Measurements from ENCODE around the gene RHOF. TPM values are rescaled to one million over a fixed set of nuclear protein-coding genes. Genes with fewer than 3 reads are reported as not detected.
A peak's percentile ranks its signal among the peaks of the same experiment; 100 is the strongest.

Gene RHOF, protein sequence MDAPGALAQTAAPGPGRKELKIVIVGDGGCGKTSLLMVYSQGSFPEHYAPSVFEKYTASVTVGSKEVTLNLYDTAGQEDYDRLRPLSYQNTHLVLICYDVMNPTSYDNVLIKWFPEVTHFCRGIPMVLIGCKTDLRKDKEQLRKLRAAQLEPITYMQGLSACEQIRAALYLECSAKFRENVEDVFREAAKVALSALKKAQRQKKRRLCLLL
- total RNA-seq: 5.6 and 6.8 TPM in 2 replicates
- polyA plus RNA-seq: 2.3 and 4.8 TPM in 2 replicates
- polyA plus RNA-seq (2012): 4.2 and 8.9 TPM in 2 replicates
- polyA minus RNA-seq (ENCODE audit: low replicate concordance): 4.7 and 8.5 TPM in 2 replicates

GRCh38 chr12:121793440-121793837 lies at the start of gene RHOF:
Gene RHOF (minus strand): TSS chr12:121793688. CDS start chr12:121793633, 55 bp downstream.
- peak within 1 kb of the TSS; percentile 46 for H3K9ac ChIP-seq (ENCODE audit: insufficient read depth, low read length)
- H2AFZ ChIP-seq (ENCODE audit: low read length): peak within 1 kb of the TSS; percentile 69
- peaks cover 34% of the 10 kb centered on the region for H3K4me1 ChIP-seq (ENCODE audit: control insufficient read depth, extremely low read depth, insufficient read depth, low read length)
- no peaks in the 10 kb centered on the region for H3K9me3 ChIP-seq (ENCODE audit: control insufficient read depth, insufficient read depth, low read depth, low read length)
- peak within 1 kb of the TSS; percentile 48 to 64 (median 62) for H3K4me3 ChIP-seq (replicated peaks in 1 of 4; ENCODE audit: control extremely low read depth in 1 of 4, insufficient read depth in 1 of 4, low read depth in 3 of 4, low read length in 4 of 4)
- H3K27me3 ChIP-seq (ENCODE audit: control insufficient read depth, insufficient read depth, low read length): no peaks in the 10 kb centered on the region
- H3K27ac ChIP-seq (ENCODE audit: insufficient read depth, low read length): peak within 1 kb of the TSS; percentile 90
- H3K4me2 ChIP-seq (ENCODE audit: extremely low read depth, insufficient read depth, low read length): peak within 1 kb of the TSS; percentile 97
- peaks cover 10% of the 10 kb centered on the region for H3K36me3 ChIP-seq (ENCODE audit: control insufficient read depth, insufficient read depth, low read length)
- H4K20me1 ChIP-seq (ENCODE audit: control insufficient read depth, extremely low read depth, insufficient read depth, low read length): no peaks in the 10 kb centered on the region
- no peak for DNase-seq (ENCODE audit: low read depth in 2 of 2)
- TF ChIP-seq EZH2 (IDR thresholded peaks at IDR 0.05; ENCODE audit: low read length, missing control alignments): no peak
- TF ChIP-seq, protein P1, sequence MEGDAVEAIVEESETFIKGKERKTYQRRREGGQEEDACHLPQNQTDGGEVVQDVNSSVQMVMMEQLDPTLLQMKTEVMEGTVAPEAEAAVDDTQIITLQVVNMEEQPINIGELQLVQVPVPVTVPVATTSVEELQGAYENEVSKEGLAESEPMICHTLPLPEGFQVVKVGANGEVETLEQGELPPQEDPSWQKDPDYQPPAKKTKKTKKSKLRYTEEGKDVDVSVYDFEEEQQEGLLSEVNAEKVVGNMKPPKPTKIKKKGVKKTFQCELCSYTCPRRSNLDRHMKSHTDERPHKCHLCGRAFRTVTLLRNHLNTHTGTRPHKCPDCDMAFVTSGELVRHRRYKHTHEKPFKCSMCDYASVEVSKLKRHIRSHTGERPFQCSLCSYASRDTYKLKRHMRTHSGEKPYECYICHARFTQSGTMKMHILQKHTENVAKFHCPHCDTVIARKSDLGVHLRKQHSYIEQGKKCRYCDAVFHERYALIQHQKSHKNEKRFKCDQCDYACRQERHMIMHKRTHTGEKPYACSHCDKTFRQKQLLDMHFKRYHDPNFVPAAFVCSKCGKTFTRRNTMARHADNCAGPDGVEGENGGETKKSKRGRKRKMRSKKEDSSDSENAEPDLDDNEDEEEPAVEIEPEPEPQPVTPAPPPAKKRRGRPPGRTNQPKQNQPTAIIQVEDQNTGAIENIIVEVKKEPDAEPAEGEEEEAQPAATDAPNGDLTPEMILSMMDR (conservative IDR thresholded peaks at IDR 0.05 in 1 of 2, IDR thresholded peaks at IDR 0.05 in 1 of 2; ENCODE audit: low read depth in 1 of 2, low read length in 2 of 2): no peak
- peaks cover 23% of the 10 kb centered on the region for H3K79me2 ChIP-seq (ENCODE audit: control insufficient read depth, insufficient read depth, low read length)

DNA sequence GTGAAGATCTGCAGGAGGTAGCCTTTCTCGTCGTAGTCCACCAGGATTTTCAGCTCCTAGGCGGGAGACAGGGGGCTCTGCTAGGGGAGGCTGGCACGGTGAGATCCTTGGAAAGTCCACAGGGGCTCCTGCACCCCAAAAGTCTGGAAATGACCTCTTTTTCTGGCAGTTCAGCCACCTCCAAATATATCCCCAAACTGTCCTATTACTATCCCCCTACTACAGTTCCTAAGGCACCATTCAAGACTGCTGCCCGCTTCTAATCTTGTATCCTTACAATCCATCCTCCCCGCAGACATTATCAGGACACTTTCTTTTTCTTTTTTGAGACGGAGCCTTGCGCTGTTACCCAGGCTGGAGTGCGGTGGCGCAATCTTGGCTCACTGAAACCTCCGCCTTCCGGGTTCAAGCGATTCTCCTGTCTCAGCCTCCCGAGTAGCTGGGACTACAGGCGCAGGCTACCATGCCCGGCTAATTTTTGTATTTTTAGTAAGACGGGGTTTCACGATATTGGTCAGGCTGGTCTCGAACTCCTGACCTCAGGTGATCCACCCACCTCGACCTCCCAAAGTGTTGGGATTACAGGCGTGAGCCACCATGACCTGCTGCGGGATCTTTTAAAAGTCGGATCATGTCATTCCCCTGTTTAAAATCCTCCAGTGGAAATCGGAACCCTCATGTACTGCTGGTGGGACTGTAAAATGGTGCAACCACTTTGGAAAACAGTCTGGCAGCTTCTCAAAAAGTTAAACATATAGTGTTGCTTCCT lies 46.7 kb upstream of the RHOF start:
- no peak for TF ChIP-seq EZH2 (IDR thresholded peaks at IDR 0.05; ENCODE audit: low read length, missing control alignments)
- TF ChIP-seq, protein P1 (conservative IDR thresholded peaks at IDR 0.05 in 1 of 2, IDR thresholded peaks at IDR 0.05 in 1 of 2; ENCODE audit: low read depth in 1 of 2, low read length in 2 of 2): no peak
- Histone ChIP-seq H3K27ac (ENCODE audit: insufficient read depth, low read length) (no peak overlapping the region), H3K4me3 (replicated peaks in 1 of 4; ENCODE audit: control extremely low read depth in 1 of 4, insufficient read depth in 1 of 4, low read depth in 3 of 4, low read length in 4 of 4) (peak overlapping the region; percentile 45 to 82 (median 71)), H3K4me1 (ENCODE audit: control insufficient read depth, extremely low read depth, insufficient read depth, low read length) (peaks cover 2% of the 10 kb centered on the region), H2AFZ (ENCODE audit: low read length) (peak overlapping the region; percentile 98), H3K9ac (ENCODE audit: insufficient read depth, low read length) (no peak overlapping the region), H4K20me1 (ENCODE audit: control insufficient read depth, extremely low read depth, insufficient read depth, low read length) (no peaks in the 10 kb centered on the region), H3K9me3 (ENCODE audit: control insufficient read depth, insufficient read depth, low read depth, low read length) (no peaks in the 10 kb centered on the region), H3K4me2 (ENCODE audit: extremely low read depth, insufficient read depth, low read length) (peak overlapping the region; percentile 97), H3K79me2 (ENCODE audit: control insufficient read depth, insufficient read depth, low read length) (no peaks in the 10 kb centered on the region), H3K27me3 (ENCODE audit: control insufficient read depth, insufficient read depth, low read length) (no peaks in the 10 kb centered on the region), H3K36me3 (ENCODE audit: control insufficient read depth, insufficient read depth, low read length) (no peaks in the 10 kb centered on the region)
- DNase-seq (ENCODE audit: low read depth in 2 of 2): no peak

Data from fibroblast of lung (primary cell).